Activated T-cell treated with anti-CD3 and anti-CD28 coated beads, Interleukin-2, amount 50 U/mL, for 72 hours (primary cell): ENCODE measurements around the gene OPTC. TPM values are rescaled to one million over a fixed set of nuclear protein-coding genes. Genes with fewer than 3 reads are reported as not detected.

Source experiments
- ATAC-seq, 2 donors: fragments of 150-1000 bp; cut with Tn5 transposase; replicated peaks in 1 of 2; 2 replicates each; pipeline ENCODE4 v1.10.0; 2021; ENCODE audit warnings: moderate library complexity in 2 of 2, mild to moderate bottlenecking in 1 of 2
- DNase-seq, 2 donors: peaks; one replicate each; pipeline ENCODE4 v3.0.0; 2021 to 2022; ENCODE audit warnings: mixed read lengths in 1 of 2
- H3K27ac Mint-ChIP-seq: one replicate; pipeline ENCODE4 v1.8.0; 2022; ENCODE audit warnings: mild to moderate bottlenecking, moderate library complexity, mixed read lengths
- H3K27me3 Mint-ChIP-seq: one replicate; pipeline ENCODE4 v1.8.0; 2022; ENCODE audit warnings: low read depth, mixed read lengths
- H3K36me3 Mint-ChIP-seq, 2 donors: one replicate each; pipeline ENCODE4 v1.8.0; 2022; ENCODE audit warnings: mixed read lengths in 2 of 2, mild to moderate bottlenecking in 1 of 2; ENCODE audit not compliant: insufficient read depth in 2 of 2
- H3K4me1 Mint-ChIP-seq: one replicate; pipeline ENCODE4 v1.8.0; 2022; ENCODE audit warnings: low read depth, mixed read lengths
- H3K4me3 Mint-ChIP-seq, 2 donors: one replicate each; pipeline ENCODE4 v1.8.0; 2022; ENCODE audit warnings: mild to moderate bottlenecking in 2 of 2, mixed read lengths in 2 of 2, moderate library complexity in 2 of 2
- H3K9me3 Mint-ChIP-seq, 2 donors: one replicate each; pipeline ENCODE4 v1.8.0; 2022; ENCODE audit warnings: mixed read lengths in 2 of 2
- total RNA-seq, 2 donors: library from RNA; stranded (reverse); gene quantifications; one replicate each; pipeline ENCODE4 v1.2.3, GENCODE V29; 2022

OPTC gene
- total RNA-seq, 2 donors from 2014 or later: not detected

DNA sequence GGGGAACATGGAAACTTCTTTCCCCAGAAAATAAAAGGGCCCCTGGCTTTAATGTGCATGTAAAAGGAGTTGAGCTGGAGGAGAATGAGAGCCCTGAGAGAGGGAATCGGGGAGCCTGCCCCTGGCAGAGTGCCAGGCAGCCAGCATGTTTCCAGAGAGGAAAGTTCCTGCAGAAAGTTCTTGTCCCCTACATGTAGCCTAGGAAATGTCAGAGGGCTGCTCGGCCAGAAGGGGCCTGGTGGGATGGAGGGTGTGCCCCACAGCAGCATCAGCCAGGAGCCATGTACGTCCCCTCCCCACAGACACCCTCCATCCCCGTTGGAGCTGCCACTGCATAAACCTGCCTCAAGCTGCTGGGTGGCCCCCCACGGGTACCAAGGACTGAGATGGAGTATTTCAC is 23.7 kb upstream of the OPTC start:
- Mint-ChIP-seq H3K9me3 (no peaks in the 10 kb centered on the region), H3K27me3 (peaks cover 13% of the 10 kb centered on the region), H3K36me3 (no peaks in the 10 kb centered on the region), H3K4me3 (no peak overlapping the region), H3K27ac (no peak overlapping the region), H3K4me1 (no peaks in the 10 kb centered on the region)
- ATAC-seq (no peak), DNase-seq (no peak)

DNA sequence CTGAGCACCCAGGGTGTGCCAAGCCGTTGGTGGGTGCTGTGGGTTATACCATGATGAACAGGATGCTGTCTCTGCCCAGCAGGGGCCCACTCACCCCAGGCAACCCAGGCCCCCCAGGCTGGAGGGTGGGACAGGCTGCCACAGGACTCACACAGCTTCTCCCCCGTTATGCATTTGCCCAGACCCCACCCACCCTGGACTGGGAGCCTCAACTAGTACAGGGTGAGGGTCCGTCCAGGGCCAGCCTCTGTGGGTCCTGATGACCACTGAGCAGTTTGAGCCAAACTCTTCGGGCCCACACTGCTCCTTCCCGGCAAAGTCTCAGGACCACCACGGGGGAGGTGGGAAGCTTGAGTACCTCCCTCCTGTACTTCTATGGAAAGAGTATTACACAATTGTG is 22.1 kb upstream of the OPTC start:
- Mint-ChIP-seq H3K9me3 (no peaks in the 10 kb centered on the region), H3K27me3 (peaks cover 22% of the 10 kb centered on the region), H3K36me3 (no peaks in the 10 kb centered on the region), H3K4me3 (no peak overlapping the region), H3K4me1 (no peaks in the 10 kb centered on the region), H3K27ac (no peak overlapping the region)
- ATAC-seq: no peak
- no peak for DNase-seq

DNA sequence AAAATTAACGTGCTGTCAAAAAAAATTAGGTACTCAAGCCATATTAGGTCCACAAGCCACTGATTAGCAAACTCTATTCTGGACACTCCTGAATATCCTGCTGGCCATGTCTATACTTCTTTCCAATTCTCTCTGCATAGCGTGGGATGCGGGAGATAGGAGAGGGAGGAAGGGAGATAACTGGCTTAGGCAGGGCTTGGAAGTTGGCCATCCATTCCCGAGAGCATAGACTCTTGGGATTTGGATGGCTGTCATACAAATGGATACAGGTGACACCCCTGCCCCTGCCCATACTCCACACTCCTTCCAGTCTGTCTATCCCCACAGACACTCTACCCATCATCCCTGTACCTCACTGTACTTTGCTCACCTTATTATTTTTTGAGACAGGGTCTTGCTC is 20.7 kb upstream of the OPTC start:
- Mint-ChIP-seq H3K4me1 (peaks cover 7% of the 10 kb centered on the region), H3K9me3 (no peaks in the 10 kb centered on the region), H3K36me3 (no peaks in the 10 kb centered on the region), H3K27ac (no peak overlapping the region), H3K27me3 (peaks cover 20% of the 10 kb centered on the region), H3K4me3 (no peak overlapping the region)
- DNase-seq (no peak), ATAC-seq (no peak)

DNA sequence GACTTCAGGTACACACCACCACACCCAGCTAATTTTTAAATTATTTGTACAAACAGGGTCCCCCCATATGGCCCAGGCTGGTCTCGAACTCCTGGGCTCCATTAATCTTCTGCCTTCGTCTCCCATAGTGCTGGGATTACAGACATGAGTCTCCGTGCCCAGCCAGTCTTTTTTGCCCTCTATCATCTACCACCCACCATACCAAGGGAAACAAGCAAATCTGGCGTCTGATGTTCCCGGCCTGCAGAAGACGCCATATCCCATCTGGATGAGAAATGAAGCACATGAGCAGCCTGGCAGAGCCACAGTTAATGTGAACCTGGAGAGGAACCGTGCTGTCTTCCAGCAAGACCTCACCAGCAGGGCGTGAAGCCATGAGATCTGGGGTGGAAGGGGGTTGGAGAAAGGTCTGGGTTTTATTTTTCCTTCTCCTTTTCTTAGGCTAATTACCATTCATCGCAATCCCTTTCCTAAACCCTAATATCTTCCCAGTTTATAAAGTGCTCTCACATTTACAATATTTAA is 20.1 kb upstream of the OPTC start:
- no peak overlapping the region for H3K27ac Mint-ChIP-seq
- H3K36me3 Mint-ChIP-seq: no peaks in the 10 kb centered on the region
- H3K4me1 Mint-ChIP-seq: peaks cover 7% of the 10 kb centered on the region
- H3K4me3 Mint-ChIP-seq: no peak overlapping the region
- no peaks in the 10 kb centered on the region for H3K9me3 Mint-ChIP-seq
- peaks cover 16% of the 10 kb centered on the region for H3K27me3 Mint-ChIP-seq
- ATAC-seq (no peak), DNase-seq (no peak)

DNA sequence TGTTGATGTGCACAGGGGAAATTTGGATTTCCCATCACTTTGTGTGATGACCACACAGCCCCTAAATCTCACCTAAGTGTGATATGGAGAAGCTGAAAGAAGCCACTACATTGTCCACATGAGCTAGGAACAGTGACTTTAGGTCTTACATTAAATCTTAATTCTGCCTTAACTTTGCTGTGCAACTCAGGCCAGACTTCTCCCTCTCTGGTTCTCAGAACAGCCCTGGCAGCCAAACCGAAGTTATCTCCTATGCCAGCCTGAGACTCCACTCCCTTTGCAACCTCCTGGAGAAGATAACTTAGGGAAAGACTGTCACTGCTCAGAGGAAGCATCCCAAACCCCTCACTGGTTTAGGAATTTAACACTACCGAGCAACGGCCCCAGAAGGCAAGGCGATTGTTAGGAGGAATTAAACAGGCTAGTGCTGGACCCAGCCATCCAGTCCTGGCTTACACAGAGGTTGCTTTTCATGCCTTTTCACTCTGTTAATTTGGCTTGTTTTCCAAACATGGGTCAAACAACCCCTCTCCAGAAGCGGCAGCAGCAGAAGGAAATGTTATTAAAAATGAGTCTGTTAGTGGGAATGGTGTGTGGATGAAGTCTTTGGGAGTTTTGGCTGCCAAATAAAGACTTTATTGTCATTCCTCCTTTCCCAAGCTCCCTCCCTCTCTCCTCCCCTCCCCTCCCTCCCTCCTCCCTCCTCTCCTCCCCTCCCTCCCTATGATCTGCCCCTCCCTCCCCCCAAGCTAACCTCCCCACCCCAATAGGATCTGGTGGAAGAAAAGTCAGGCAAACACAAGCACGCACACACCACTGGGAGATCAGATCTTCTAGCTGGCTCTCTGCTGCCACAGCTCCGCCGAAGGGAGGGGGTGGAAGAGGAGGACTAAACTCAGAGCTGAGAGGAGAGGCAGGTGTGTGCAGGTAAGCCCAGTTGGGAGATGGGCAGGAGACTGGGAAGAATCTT is 18.7 kb upstream of the OPTC start, which contains the start of gene PRELP:
TSS of gene PRELP (plus strand) at position 795 of the 970 bp plus-strand sequence. CDS start 7,379 bp downstream, outside the sequence.
- no peak within 1 kb of the TSS for H3K4me3 Mint-ChIP-seq
- ATAC-seq: no peak
- peaks cover 11% of the 10 kb centered on the region for H3K27me3 Mint-ChIP-seq
- no peaks in the 10 kb centered on the region for H3K36me3 Mint-ChIP-seq
- H3K27ac Mint-ChIP-seq: no peak within 1 kb of the TSS
- peaks cover 7% of the 10 kb centered on the region for H3K4me1 Mint-ChIP-seq
- DNase-seq: no peak
- H3K9me3 Mint-ChIP-seq: no peaks in the 10 kb centered on the region

DNA sequence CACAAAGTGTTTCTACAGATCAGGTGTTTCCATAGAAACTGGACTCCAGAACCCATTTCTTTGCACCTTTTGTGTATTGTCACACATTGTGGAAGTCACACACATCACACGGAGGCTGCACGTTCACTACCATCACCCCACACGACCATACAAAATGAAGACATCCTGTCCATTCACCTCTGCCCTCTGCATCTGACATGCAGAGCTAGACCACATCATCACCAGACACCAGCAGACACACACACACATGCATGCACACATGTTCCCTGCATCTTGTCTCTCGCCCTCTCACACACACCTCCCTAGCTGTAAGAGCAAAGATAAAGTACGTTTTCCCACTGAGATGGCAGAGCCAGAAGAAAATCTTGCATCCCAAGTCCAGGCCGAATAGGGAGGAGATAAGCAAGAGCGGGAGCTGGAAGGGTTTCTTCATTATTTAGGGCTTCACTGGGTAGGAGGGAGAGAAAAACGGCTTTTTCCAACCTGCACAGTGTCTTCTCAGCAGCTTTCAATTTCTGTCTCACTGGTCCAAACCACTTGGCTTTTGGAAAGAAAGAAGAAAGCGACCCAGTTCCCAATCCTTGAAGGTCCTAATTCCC is 17.6 kb upstream of the OPTC start:
- Mint-ChIP-seq H3K9me3 (no peaks in the 10 kb centered on the region), H3K4me3 (no peak overlapping the region)

DNA sequence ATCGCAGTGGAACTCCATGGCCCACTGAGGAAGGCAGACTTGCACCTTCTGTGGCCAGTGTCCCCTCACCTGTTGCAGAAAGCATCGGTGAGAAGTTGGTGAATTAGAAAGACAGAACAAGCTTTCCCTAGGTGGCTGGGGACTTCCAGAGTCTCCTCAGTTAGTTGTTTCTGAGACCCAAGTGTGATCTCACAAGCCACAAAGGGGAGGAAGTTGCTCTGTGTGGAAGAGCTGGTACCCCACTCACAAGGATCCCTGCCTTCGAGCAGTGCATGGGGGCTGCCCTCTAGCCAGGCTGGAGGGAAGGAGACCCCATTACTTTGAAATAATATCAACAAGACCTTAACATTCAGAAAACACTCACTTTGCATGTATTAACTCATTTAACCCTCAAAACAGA is 16.2 kb upstream of the OPTC start:
- Mint-ChIP-seq H3K27me3 (peaks cover 9% of the 10 kb centered on the region), H3K27ac (no peak overlapping the region), H3K4me3 (no peak overlapping the region), H3K4me1 (peaks cover 7% of the 10 kb centered on the region), H3K9me3 (no peaks in the 10 kb centered on the region), H3K36me3 (no peaks in the 10 kb centered on the region)
- peak; percentile 51 to 60 for ATAC-seq
- no peak for DNase-seq

More for the DNA sequence above, 17.6 kb upstream of the OPTC start:
- peaks cover 7% of the 10 kb centered on the region for H3K4me1 Mint-ChIP-seq
- no peaks in the 10 kb centered on the region for H3K36me3 Mint-ChIP-seq
- H3K27ac Mint-ChIP-seq: no peak overlapping the region
- H3K27me3 Mint-ChIP-seq: peaks cover 9% of the 10 kb centered on the region
- DNase-seq (no peak), ATAC-seq (no peak)

DNA sequence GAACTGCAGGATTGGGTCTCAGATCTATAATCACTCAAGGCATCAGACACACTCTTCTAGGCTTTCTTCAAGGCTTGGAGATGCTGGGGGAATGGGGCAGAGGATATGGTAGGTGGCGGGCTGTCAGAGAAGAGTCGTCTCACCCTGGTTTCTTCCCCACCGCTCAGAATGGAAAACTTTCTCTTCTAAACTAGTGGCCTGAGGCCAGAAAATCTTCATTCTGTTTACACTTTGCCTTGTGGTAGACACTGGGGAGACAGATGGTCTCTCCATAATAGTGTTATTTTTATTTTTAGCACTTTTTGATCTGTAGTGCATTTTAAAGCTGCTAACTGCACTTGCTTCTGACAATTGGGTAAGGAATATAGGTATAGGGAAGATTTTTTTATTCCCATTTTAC is 15.7 kb upstream of the OPTC start:
- ATAC-seq: no peak
- peaks cover 7% of the 10 kb centered on the region for H3K4me1 Mint-ChIP-seq
- peaks cover 9% of the 10 kb centered on the region for H3K27me3 Mint-ChIP-seq
- H3K27ac Mint-ChIP-seq: no peak overlapping the region
- no peaks in the 10 kb centered on the region for H3K9me3 Mint-ChIP-seq
- no peak for DNase-seq
- no peak overlapping the region for H3K4me3 Mint-ChIP-seq
- no peaks in the 10 kb centered on the region for H3K36me3 Mint-ChIP-seq

DNA sequence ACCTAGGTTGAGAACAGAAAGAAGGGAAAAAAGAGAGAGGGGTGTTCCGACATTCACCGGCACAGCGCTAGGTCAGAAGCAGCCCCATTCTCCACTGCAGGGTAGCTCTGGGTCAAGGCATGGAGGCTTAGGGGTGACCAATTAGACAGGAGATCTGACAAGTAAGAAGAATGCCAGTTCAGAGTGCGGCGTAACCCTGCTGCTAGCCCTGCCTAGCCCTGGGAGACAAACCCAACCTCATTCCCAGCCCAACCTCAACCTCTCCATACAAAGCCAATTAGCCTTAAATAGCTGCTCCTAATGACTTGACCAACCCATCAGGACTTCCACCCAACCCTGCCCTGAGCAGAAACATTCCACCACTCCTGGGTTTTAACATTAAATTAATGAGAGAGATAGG is 15.0 kb upstream of the OPTC start:
- Mint-ChIP-seq H3K36me3 (no peaks in the 10 kb centered on the region), H3K27me3 (peaks cover 9% of the 10 kb centered on the region), H3K9me3 (no peaks in the 10 kb centered on the region), H3K4me1 (peaks cover 7% of the 10 kb centered on the region), H3K4me3 (no peak overlapping the region), H3K27ac (no peak overlapping the region)
- ATAC-seq: no peak
- DNase-seq: no peak

DNA sequence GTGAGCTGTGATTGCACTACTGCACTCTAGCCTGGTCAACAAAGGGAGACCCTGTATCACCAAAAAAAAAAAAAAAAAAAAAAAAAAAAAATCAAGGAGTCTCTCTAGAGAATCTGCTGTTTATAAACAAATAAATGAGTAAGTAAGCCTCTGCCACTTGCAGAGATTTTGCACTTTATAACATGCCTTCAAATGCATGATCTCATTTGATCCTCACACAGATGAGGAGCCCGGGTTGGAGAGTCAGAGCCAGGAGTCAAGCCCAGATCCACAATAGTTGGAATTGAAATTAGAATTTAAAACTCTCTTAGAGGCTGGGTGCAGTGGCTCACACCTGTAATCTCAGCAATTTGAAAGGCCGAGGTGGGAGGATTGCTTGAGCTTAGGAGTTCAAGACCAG is 14.3 kb upstream of the OPTC start:
- H3K36me3 Mint-ChIP-seq: no peaks in the 10 kb centered on the region
- peaks cover 9% of the 10 kb centered on the region for H3K27me3 Mint-ChIP-seq
- no peak overlapping the region for H3K27ac Mint-ChIP-seq
- DNase-seq (no peak), ATAC-seq (no peak)
- no peak overlapping the region for H3K4me3 Mint-ChIP-seq
- H3K9me3 Mint-ChIP-seq: no peaks in the 10 kb centered on the region
- peaks cover 7% of the 10 kb centered on the region for H3K4me1 Mint-ChIP-seq

DNA sequence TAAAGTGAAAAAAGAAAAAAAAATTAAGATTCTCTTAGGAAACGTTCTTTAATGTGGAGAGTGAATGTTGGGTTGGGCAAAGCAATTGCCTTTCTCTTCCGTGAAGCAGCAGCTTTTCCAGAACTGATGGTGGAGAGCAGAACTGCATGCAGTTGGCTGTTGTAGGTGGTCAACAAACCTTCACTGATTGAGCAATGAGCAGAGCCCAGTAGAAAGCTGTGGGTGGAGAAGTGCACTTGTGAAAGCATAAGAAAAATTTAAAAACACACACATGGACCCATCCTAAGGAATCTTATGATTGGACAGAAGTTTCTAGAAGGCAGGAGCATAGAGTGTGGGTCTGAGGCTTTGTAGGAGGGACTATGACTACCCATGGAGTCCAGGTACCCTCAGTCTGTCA is 13.9 kb upstream of the OPTC start:
- Mint-ChIP-seq H3K4me1 (peaks cover 7% of the 10 kb centered on the region), H3K27ac (no peak overlapping the region), H3K9me3 (no peaks in the 10 kb centered on the region), H3K27me3 (peaks cover 9% of the 10 kb centered on the region), H3K36me3 (no peaks in the 10 kb centered on the region), H3K4me3 (no peak overlapping the region)
- DNase-seq (no peak), ATAC-seq (no peak)

DNA sequence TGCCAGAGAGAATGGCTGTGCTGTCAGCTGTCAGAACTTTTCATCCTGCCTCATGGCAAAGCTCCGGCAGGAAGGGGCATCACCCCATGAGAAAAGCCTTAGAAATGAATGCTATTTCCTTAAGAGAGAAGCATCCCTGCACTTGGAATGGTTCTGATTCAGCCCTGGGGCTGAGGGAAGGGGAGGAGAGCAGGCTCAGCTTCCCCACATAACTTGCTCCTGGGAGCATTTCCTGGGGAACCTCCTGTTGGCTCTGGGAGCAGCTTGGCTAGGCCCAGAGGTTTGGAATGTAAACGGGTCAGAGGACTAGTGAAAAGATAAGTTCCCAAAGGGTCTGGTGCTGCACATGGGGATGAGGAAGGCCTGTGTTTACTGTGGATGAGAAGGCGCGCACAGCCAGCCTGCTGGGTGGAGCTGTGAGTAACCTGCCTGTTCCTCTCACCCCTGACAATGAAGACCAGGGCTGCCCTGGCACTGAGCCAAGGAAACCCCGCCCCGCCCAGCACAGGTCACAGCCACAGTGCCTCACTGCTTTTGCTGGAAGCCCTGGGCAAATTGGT is 13.3 kb upstream of the OPTC start:
- Mint-ChIP-seq H3K27me3 (peaks cover 9% of the 10 kb centered on the region), H3K36me3 (no peaks in the 10 kb centered on the region), H3K9me3 (no peaks in the 10 kb centered on the region), H3K4me3 (no peak overlapping the region), H3K27ac (no peak overlapping the region), H3K4me1 (peaks cover 7% of the 10 kb centered on the region)
- ATAC-seq (peak; percentile 66 to 79), DNase-seq (peak; percentile 44 to 68)

DNA sequence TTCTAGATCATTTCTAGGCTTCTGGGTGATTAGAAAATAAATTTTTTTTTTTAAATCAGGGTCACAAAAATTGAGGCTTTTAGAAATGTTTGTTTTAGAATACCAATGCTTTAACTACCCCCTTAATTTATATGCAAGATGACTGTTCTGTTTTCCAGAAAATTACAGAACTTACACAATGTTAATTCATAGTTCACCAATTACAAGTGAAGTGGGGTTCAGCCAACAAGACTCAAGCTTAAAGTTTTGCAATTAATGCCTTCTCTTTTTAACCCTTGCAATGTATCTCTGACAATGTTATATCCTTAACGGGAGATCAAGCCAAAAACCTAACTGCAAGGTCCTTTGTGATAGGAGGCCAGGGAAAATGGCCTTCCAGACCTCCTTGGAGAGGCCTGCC is 12.8 kb upstream of the OPTC start:
- ATAC-seq (no peak), DNase-seq (no peak)
- H3K36me3 Mint-ChIP-seq: no peaks in the 10 kb centered on the region
- peaks cover 4% of the 10 kb centered on the region for H3K27me3 Mint-ChIP-seq
- H3K27ac Mint-ChIP-seq: no peak overlapping the region
- peaks cover 7% of the 10 kb centered on the region for H3K4me1 Mint-ChIP-seq
- no peaks in the 10 kb centered on the region for H3K9me3 Mint-ChIP-seq
- no peak overlapping the region for H3K4me3 Mint-ChIP-seq
